Measurements from ENCODE around the gene CCDC57. TPM values are rescaled to one million over a fixed set of nuclear protein-coding genes. Genes with fewer than 3 reads are reported as not detected.
A peak's percentile ranks its signal among the peaks of the same experiment; 100 is the strongest.
"Not testable (repeated sequence)": the region's sequence is repeated elsewhere in the genome, so short reads cannot be mapped to it uniquely, and the experiment has no call there.

The CCDC57 gene
- total RNA-seq, 2 donors from 2014 or later: 5.1 to 7.4 TPM

DNA sequence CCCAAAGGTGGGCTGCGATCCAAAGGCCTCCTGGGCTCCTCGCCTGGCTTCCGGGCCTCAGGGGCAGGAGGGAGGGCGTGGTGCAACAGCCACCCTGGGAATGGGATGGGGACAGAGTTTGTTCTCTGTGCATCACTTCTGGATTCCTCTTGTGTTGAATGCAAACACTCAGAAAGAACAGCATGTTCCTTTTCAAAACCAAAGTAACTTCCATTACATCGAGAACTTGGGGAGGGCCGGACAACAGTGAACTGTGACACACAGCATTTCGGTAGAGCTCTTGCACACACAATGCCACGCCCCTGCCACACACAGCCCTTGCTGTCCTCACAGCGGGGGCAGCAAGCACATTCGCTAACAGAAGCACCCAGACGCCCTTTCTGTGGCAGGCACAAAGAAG, 78.5 kb downstream of the CCDC57 start:
- Histone ChIP-seq H3K27ac (no peak overlapping the region), H3K27me3 (no peaks in the 10 kb centered on the region), H3K36me3 (no peaks in the 10 kb centered on the region), H3K4me3 (no peak overlapping the region), H3K4me1 (no peaks in the 10 kb centered on the region), H3K9me3 (no peaks in the 10 kb centered on the region)
- peak; percentile 70 for DNase-seq (ENCODE audit: low spot score)
- TF ChIP-seq, protein P1, sequence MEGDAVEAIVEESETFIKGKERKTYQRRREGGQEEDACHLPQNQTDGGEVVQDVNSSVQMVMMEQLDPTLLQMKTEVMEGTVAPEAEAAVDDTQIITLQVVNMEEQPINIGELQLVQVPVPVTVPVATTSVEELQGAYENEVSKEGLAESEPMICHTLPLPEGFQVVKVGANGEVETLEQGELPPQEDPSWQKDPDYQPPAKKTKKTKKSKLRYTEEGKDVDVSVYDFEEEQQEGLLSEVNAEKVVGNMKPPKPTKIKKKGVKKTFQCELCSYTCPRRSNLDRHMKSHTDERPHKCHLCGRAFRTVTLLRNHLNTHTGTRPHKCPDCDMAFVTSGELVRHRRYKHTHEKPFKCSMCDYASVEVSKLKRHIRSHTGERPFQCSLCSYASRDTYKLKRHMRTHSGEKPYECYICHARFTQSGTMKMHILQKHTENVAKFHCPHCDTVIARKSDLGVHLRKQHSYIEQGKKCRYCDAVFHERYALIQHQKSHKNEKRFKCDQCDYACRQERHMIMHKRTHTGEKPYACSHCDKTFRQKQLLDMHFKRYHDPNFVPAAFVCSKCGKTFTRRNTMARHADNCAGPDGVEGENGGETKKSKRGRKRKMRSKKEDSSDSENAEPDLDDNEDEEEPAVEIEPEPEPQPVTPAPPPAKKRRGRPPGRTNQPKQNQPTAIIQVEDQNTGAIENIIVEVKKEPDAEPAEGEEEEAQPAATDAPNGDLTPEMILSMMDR (IDR thresholded peaks at IDR 0.05): no peak

DNA sequence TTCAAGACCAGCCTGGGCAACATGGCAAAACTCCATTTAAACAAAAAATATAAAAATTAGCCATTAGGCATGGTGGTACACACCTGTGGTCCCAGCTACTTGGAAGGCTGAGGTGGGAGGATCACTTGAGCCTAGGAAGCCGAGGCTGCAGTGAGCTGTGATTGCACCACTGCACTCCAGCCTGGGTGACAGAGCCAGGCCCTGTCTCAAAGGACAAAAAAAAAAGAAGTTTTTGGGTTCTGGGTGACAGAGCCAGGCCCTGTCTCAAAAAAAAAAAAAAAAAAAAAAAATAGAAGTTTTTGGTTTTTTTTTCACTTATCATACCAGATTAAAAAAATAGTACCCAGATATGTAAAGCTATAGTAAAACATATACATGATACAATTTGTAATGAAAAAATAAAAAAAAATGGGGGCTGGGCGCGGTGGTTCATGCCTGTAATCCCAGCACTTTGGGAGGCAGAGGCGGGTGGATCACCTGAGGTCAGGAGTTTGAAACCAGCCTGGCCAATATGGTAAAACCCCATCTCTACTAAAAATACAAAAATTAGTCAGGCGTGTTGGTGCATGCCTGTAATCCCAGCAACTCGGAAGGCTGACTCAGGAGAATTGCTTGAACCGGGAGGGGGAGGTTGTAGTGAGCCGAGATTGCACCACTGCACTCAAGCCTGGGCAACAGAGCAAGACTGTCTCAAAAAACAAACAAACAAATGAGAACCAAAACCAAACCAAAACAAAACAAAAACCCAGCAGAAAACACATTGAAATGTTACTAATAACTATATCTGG, 79.3 kb downstream of the CCDC57 start:
- DNase-seq (ENCODE audit: low spot score); H3K4me3 ChIP-seq; H3K36me3 ChIP-seq; H3K4me1 ChIP-seq; H3K9me3 ChIP-seq; H3K27ac ChIP-seq; H3K27me3 ChIP-seq: not testable (repeated sequence)

DNA sequence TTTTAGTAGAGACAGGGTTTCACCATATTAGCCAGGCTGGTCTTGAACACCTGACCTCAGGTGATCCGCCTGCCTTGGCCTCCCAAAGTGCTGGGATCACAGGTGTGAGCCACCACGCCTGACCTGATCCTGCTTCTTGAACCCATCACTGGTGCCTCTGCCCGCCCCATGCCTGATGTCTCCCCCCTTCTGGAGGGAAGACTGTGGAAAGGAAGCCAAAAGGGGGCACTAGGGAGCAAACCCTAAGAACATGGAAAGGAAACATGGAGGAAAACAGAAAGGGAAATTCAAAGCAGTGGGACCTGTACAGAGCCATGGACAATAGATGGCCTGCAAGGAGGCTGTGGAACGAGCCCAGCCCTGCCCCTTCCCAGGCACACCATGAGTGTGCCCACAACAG, 83.5 kb downstream of the CCDC57 start:
- no peak for DNase-seq (ENCODE audit: low spot score)
- Histone ChIP-seq H3K27ac (no peak overlapping the region), H3K36me3 (no peaks in the 10 kb centered on the region), H3K9me3 (no peaks in the 10 kb centered on the region), H3K27me3 (no peaks in the 10 kb centered on the region), H3K4me1 (no peaks in the 10 kb centered on the region), H3K4me3 (no peak overlapping the region)
- TF ChIP-seq, protein P1 (IDR thresholded peaks at IDR 0.05): no peak

DNA sequence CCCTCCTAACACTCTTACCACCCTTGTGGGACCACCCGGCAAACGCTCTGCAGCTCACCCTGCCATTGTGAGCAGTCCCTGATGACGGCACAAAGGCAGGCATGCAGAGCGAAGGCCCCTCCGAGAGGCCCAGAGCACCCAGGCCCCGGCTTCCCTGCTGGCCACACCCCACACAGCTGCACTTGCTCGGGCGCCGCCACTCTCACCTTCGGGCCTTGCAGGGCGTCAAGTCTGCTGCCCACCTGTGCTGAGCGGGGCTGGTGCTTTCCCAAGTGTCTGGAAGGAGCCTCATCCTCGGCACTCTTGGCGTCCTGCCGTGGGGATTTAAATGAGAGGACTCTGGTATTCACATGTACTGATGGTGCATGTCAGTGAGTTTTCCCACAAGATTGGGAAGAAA, 84.4 kb downstream of the CCDC57 start:
- Histone ChIP-seq H3K4me1 (no peaks in the 10 kb centered on the region), H3K36me3 (no peaks in the 10 kb centered on the region), H3K27me3 (no peaks in the 10 kb centered on the region), H3K4me3 (no peak overlapping the region), H3K9me3 (no peaks in the 10 kb centered on the region), H3K27ac (no peak overlapping the region)
- no peak for DNase-seq (ENCODE audit: low spot score)
- TF ChIP-seq, protein P1 (IDR thresholded peaks at IDR 0.05): no peak

DNA sequence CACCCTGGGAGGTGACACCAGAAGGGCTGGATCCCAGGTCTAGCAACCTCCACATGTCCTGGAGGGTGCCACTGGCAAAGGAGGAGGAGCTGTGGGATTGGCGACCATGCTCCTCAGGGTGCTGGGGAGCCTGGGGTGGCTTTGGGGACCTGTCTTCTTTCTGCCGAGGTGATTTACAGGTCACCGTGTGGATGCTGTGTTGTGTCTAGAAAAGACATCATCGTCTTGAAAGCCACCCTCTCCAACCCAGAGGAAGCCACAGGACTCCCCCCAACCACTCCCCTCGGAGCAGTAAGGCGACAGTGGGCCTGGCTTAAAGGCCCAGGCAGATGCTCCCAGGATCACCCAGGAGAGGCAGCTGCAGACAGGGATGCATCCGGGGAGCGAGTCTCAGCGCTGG, 84.9 kb downstream of the CCDC57 start:
- TF ChIP-seq, protein P1 (IDR thresholded peaks at IDR 0.05): no peak
- no peak for DNase-seq (ENCODE audit: low spot score)
- Histone ChIP-seq H3K9me3 (no peaks in the 10 kb centered on the region), H3K27ac (no peak overlapping the region), H3K27me3 (no peaks in the 10 kb centered on the region), H3K4me1 (no peaks in the 10 kb centered on the region), H3K4me3 (no peak overlapping the region), H3K36me3 (no peaks in the 10 kb centered on the region)

DNA sequence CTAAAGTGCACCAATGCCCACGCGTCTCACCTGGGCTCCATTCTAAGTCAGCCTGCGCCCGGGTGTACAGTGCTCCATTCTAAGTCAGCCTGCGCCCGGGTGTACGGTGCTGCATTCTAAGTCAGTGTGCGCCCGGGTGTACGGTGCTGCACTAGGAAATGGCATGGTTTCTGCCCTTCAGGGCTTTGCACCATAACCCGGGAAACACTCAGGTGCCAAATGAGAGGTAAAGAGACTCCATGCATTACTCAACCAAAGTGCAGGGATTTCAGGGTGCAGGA, 85.4 kb downstream of the CCDC57 start:
- Histone ChIP-seq H3K4me3 (no peak overlapping the region), H3K36me3 (no peaks in the 10 kb centered on the region), H3K27ac (no peak overlapping the region), H3K27me3 (no peaks in the 10 kb centered on the region), H3K4me1 (no peaks in the 10 kb centered on the region), H3K9me3 (no peaks in the 10 kb centered on the region)
- no peak for DNase-seq (ENCODE audit: low spot score)
- TF ChIP-seq, protein P1 (IDR thresholded peaks at IDR 0.05): no peak

Data from right atrium auricular region (tissue), 2 donors.